Measurements from ENCODE around the gene PROM2. TPM values are rescaled to one million over a fixed set of nuclear protein-coding genes. Genes with fewer than 3 reads are reported as not detected.

Gene PROM2
- total RNA-seq, 1 donor from 2014 or later: 22.1 TPM

DNA sequence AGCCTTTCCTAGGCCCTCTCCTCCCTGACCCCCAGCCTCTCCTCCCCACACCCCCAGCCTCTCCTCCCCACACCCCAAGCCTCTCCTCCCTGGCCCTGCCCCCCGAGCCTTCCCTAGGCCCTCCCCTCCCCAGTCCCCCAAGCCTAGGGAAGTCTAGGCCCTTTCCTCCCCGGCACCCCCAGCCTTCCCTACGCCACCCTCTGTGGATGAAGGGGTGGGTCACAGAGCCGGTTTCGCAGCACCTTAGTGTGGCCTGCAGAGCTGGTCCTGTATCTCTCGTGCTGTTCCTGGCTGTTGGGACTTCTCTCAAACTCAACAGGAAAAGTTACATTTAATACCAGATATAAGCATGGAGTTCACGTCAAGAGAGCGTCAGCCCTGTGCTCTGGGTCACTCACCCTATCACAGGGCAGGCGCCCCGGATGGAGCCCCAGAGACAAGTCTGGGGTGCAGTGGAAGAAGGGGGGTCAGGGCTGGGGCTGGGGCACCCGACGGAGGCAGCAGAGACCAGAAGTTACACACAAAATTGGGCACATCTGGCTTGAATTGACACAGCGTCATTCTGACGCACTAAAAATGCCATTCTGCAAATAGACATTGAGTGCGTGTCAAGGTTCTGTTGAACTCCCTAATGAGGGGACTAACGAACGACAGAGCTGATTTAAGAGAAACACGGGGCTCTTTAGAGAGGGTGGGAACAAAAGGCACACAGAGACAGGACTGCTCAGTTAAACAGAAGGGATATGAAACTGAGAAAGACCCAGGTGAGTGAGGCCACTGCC is 46.9 kb downstream of the PROM2 start:
- TF ChIP-seq, protein P1, sequence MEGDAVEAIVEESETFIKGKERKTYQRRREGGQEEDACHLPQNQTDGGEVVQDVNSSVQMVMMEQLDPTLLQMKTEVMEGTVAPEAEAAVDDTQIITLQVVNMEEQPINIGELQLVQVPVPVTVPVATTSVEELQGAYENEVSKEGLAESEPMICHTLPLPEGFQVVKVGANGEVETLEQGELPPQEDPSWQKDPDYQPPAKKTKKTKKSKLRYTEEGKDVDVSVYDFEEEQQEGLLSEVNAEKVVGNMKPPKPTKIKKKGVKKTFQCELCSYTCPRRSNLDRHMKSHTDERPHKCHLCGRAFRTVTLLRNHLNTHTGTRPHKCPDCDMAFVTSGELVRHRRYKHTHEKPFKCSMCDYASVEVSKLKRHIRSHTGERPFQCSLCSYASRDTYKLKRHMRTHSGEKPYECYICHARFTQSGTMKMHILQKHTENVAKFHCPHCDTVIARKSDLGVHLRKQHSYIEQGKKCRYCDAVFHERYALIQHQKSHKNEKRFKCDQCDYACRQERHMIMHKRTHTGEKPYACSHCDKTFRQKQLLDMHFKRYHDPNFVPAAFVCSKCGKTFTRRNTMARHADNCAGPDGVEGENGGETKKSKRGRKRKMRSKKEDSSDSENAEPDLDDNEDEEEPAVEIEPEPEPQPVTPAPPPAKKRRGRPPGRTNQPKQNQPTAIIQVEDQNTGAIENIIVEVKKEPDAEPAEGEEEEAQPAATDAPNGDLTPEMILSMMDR (IDR thresholded peaks at IDR 0.05; ENCODE audit: unreplicated experiment): no peak
- Mint-ChIP-seq H3K36me3 (no peaks in the 10 kb centered on the region), H3K4me1 (peaks cover 8% of the 10 kb centered on the region), H3K9me3 (no peaks in the 10 kb centered on the region), H3K4me3 (no peak overlapping the region), H3K27me3 (ENCODE audit: low read depth) (peaks cover 3% of the 10 kb centered on the region), H3K27ac (no peak overlapping the region)
- no peak for DNase-seq (ENCODE audit: low spot score in 2 of 2, unreplicated experiment in 2 of 2)

DNA sequence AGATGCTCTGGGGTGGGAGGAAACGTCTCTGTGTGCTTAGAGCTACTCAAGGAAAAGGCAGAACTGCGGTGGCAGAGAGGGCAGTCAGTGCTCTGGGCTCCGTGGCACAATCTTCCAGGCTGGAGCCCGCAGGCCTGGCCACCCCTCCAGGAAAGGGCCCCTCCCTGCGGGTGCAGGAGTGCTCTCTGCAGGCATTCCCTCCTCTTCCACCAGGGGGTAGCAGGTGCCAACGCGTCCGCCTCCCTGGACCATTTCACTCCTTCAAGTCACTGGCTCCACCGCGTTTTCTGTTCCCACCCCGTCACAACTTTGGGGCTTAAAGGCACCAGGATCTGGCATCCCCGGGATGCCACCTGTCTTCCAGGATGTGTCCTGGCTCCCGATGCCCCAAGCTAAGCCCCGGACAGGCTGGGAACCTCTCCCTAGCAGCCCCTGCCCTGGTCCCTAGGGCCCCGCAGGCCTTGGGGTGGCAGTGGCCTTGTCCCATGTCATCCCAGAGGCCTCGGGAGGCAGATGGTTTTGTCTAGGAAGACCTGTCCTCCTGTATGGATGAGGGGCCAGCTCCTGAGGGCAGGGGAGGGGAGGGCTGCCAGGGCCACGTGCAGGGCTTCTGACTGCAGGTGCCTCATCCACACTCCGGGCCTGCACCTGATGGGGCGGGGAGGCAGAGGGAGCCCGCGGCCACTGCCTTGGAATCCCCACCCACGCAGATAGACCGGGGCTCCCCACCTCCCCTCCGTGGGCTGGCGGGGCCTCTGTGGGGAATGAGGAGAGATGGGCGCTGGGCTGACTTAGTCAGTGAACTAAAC is 49.3 kb downstream of the PROM2 start:
- H3K27me3 Mint-ChIP-seq (ENCODE audit: low read depth): peaks cover 2% of the 10 kb centered on the region

DNA sequence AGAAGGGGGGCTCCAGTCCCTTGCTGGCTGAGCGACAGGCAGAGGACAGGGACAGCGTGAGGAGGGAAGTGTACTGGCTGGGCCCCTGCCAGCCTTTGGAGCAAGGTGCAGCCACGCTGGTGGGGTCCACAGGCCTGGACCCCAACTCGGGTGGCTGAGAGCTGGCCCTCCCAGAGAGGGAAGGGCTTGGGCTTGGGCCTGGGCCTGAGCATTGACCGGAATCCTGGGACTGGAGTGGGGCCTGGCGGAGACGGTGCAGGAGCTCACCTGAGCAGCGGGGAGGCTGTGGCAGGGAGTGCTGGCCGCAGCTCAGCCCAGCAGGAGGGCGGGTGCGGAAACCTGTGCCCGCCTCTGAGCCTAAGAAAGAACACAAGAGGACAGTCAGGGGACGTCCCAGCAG is 50.8 kb downstream of the PROM2 start:
- no peaks in the 10 kb centered on the region for H3K36me3 Mint-ChIP-seq
- no peaks in the 10 kb centered on the region for H3K27me3 Mint-ChIP-seq (ENCODE audit: low read depth)
- H3K4me1 Mint-ChIP-seq: peaks cover 3% of the 10 kb centered on the region
- no peak overlapping the region for H3K27ac Mint-ChIP-seq
- DNase-seq (ENCODE audit: low spot score in 2 of 2, unreplicated experiment in 2 of 2): no peak
- TF ChIP-seq, protein P1 (IDR thresholded peaks at IDR 0.05; ENCODE audit: unreplicated experiment): no peak
- H3K9me3 Mint-ChIP-seq: no peaks in the 10 kb centered on the region
- no peak overlapping the region for H3K4me3 Mint-ChIP-seq

More for the DNA sequence above, 49.3 kb downstream of the PROM2 start:
- no peak overlapping the region for H3K27ac Mint-ChIP-seq
- DNase-seq (ENCODE audit: low spot score in 2 of 2, unreplicated experiment in 2 of 2): no peak
- TF ChIP-seq, protein P1 (IDR thresholded peaks at IDR 0.05; ENCODE audit: unreplicated experiment): peak; percentile 64
- no peaks in the 10 kb centered on the region for H3K36me3 Mint-ChIP-seq
- peaks cover 2% of the 10 kb centered on the region for H3K4me1 Mint-ChIP-seq
- H3K9me3 Mint-ChIP-seq: no peaks in the 10 kb centered on the region
- no peak overlapping the region for H3K4me3 Mint-ChIP-seq

DNA sequence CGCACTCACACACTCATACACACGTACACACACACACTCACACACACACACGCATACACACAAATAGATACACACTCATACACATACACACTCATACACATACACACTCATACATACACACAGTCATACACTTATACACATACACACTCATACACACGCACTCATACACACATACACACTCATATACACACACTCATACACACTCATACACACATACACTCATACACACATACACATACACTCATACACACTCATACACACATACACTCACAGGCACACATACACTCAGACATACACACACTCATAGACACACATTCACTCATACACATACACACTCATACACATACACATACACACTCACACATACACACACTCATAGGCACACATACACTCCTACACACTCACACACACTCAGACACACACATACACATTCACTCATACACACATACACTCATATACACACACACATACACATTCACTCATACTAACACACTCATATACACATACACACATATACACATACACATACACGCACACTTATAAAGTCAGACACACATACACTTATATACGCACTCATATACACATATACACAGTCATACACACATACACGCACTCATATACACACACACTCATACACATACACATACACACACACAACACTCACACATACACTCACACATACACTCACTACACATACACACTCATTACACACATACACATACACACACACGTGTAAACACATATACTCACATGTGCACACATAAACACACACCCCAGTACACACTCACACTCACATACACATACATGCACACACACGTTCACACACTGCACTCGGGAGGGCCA is 51.6 kb downstream of the PROM2 start:
- TF ChIP-seq, protein P1 (IDR thresholded peaks at IDR 0.05; ENCODE audit: unreplicated experiment): no peak
- Mint-ChIP-seq H3K9me3 (no peaks in the 10 kb centered on the region), H3K4me1 (peaks cover 6% of the 10 kb centered on the region), H3K4me3 (no peak overlapping the region), H3K36me3 (no peaks in the 10 kb centered on the region), H3K27ac (no peak overlapping the region), H3K27me3 (ENCODE audit: low read depth) (no peaks in the 10 kb centered on the region)
- no peak for DNase-seq (ENCODE audit: low spot score in 2 of 2, unreplicated experiment in 2 of 2)

DNA sequence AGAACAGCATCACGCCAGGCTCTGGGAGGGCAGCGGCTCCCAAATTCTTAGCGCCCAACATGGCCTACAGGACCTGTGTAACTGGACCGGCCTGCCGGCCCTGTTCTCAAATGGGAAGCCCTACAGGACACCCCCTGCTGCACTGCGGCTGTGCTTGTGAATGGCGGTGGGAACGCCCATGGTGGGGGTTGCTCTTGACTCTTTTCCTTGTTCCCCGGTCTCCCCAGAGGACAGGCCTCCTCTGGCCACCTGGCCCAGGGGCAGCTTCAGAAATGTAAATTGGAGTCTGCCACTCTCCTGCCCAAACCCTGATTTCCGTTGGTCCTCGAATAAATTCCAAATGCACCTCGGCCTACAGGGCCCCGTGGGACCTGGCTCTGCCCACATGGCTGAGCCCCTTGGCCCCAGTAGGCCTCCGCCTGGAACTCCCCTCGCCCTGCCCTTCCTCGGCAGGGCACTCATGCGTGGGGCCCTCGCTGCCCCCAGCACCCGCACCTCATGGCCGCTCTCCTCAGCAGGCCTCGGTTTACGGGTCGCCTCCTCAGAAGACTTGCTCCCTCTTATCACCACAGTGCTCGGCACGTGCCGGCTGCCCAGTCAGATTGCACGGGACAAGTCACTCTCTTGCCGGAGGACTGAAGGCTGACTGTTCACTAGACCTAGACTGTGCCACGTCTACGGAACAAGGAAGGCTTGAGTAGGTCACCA is 52.3 kb downstream of the PROM2 start:
- TF ChIP-seq, protein P1 (IDR thresholded peaks at IDR 0.05; ENCODE audit: unreplicated experiment): no peak
- no peak for DNase-seq (ENCODE audit: low spot score in 2 of 2, unreplicated experiment in 2 of 2)
- no peak overlapping the region for H3K4me3 Mint-ChIP-seq
- H3K36me3 Mint-ChIP-seq: no peaks in the 10 kb centered on the region
- peaks cover 12% of the 10 kb centered on the region for H3K4me1 Mint-ChIP-seq
- H3K27ac Mint-ChIP-seq: no peak overlapping the region
- no peaks in the 10 kb centered on the region for H3K27me3 Mint-ChIP-seq (ENCODE audit: low read depth)
- no peaks in the 10 kb centered on the region for H3K9me3 Mint-ChIP-seq
